ENCODE data around the gene FIZ1. TPM values are rescaled to one million over a fixed set of nuclear protein-coding genes. Genes with fewer than 3 reads are reported as not detected.
A peak's percentile ranks its signal among the peaks of the same experiment; 100 is the strongest.

Gene FIZ1
- total and polyA plus RNA-seq, 11 donors, result 10.0 to 16.7 (median 12.9) TPM

GRCh38 chr19:55597501-55597921 lies 1.8 kb downstream of the FIZ1 start:
- DNase-seq (no peak), ATAC-seq (no peak)
- TF ChIP-seq CTCF (IDR thresholded peaks at IDR 0.05), result no peak
- TF ChIP-seq POLR2A (IDR thresholded peaks at IDR 0.05), result no peak
- WGBS, 4 donors, result 96 to 97% (median 97%) methylated on average over 30 of the region's 30 CpGs
- no peak overlapping the region for H3K4me3 ChIP-seq
- H3K9me3 ChIP-seq, result no peaks in the 10 kb centered on the region
- no peaks in the 10 kb centered on the region for H3K27me3 ChIP-seq
- H3K27ac ChIP-seq, result no peak overlapping the region
- intact Hi-C loops (cut with DNase I), result loop anchor here in 4 of 10 donors (5.0 to 10.0 kb wide), 4 partner anchors 35 to 83 kb away; partner anchors contain the start of gene SBK3 (in 2 of the 4)
- H3K36me3 ChIP-seq, result peaks cover 0 to 49% (median 29%) of the 10 kb centered on the region in 9 donors
- peaks cover 0 to 18% (median 8%) of the 10 kb centered on the region in 12 donors for H3K4me1 ChIP-seq

DNA sequence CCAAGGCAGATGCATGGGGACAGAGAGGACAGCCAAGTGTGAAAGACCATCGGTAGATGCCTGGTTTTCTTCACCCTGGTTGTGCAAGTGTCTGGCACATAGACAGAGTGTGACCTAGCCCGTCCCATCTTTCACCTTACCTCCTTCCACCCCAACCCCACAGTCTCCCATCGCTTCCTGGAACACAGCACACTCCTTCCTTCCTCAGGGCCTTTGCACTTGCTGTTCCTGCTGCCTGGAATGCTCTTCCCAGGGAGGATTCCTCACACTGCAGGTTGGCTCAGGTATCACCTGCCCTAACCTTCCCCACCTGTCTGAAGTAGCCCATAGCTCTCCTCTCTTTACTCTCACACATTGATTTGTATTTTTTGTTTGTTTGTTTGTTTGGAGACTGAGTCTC lies 3.0 kb downstream of the FIZ1 start:
- intact Hi-C loops (cut with DNase I), result loop anchor here in 4 of 10 donors (5.0 to 10.0 kb wide), 4 partner anchors 36 to 82 kb away; partner anchors contain the start of gene SBK3 (in 2 of the 4)
- Histone ChIP-seq H3K36me3 (peaks cover 0 to 52% (median 33%) of the 10 kb centered on the region in 9 donors), H3K4me3 (no peak overlapping the region), H3K4me1 (peaks cover 0 to 14% (median 8%) of the 10 kb centered on the region in 12 donors), H3K9me3 (no peaks in the 10 kb centered on the region), H3K27ac (no peak overlapping the region), H3K27me3 (no peaks in the 10 kb centered on the region)
- 88 to 94% (median 92%) methylated on average over 3 of the region's 3 CpGs for WGBS, 4 donors
- TF ChIP-seq POLR2A (IDR thresholded peaks at IDR 0.05), result no peak
- TF ChIP-seq CTCF (IDR thresholded peaks at IDR 0.05), result no peak
- ATAC-seq, result no peak
- DNase-seq, result no peak

DNA sequence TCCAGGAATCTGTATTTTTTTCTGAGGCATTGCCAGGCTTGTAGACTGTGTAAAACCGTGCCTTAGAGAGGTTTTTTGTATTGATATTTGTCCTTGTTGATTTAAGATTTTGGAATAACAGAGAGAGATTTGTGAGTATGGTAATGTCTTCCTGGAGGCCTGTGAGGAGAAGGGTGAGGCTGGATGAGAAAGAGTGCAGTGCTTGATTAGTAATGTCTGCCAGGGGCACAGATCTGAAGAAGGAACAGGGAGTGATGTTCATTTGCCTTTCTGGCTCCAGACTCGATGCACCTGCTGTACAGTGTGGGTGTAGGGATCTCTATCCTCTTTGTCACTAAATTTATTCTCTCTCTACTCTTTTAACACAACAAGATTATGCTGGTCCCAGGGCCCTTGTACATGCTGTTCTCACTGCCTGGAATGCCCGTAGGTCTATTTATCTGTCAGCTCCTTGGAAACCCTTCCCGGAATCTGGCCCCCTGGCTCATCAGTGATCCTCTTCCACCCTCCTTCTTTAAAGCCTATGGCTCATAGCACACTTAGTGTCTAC lies 4.2 kb downstream of the FIZ1 start:
- Histone ChIP-seq H3K4me1 (peaks cover 0 to 6% (median 0%) of the 10 kb centered on the region in 12 donors), H3K27ac (peak overlapping the region in 2 of 12 donors; percentile 37 to 43), H3K36me3 (peaks cover 0 to 52% (median 33%) of the 10 kb centered on the region in 9 donors), H3K9me3 (no peaks in the 10 kb centered on the region), H3K27me3 (no peaks in the 10 kb centered on the region), H3K4me3 (no peak overlapping the region)
- TF ChIP-seq CTCF (IDR thresholded peaks at IDR 0.05), result no peak
- no peak for TF ChIP-seq POLR2A (IDR thresholded peaks at IDR 0.05)
- intact Hi-C loops (cut with DNase I), result loop anchor here in 4 of 10 donors (5.0 to 10.0 kb wide), 4 partner anchors 37 to 80 kb away; partner anchors contain the start of gene SBK3 (in 2 of the 4)
- WGBS, 4 donors, result 76 to 86% (median 81%) methylated on average over 4 of the region's 4 CpGs
- ATAC-seq (no peak), DNase-seq (no peak)

- no peaks in the 10 kb centered on the region for H3K4me1 ChIP-seq
- ATAC-seq (peak in 2 of 4 donors; percentile 27 to 31), DNase-seq (no peak)
- peak overlapping the region in 1 of 12 donors; percentile 51 for H3K27ac ChIP-seq
- peak overlapping the region in 1 of 12 donors; percentile 21 for H3K4me3 ChIP-seq
- WGBS, 4 donors, result 76 to 92% (median 81%) methylated on average over 16 to 68 of the region's 68 CpGs
- H3K27me3 ChIP-seq, result no peaks in the 10 kb centered on the region
- peaks cover 0 to 52% (median 33%) of the 10 kb centered on the region in 9 donors for H3K36me3 ChIP-seq
- no peak for TF ChIP-seq CTCF (IDR thresholded peaks at IDR 0.05)
- intact Hi-C loops (cut with DNase I), result loop anchor here in 1 of 10 donors (10.0 kb wide), 1 partner anchor 78 kb away; no protein-coding TSS in a partner anchor
- H3K9me3 ChIP-seq, result no peaks in the 10 kb centered on the region
Measured at GRCh38 chr19:55593096-55593772, 6.1 kb downstream of the FIZ1 start.

Measured in heart left ventricle (tissue), 16 donors.